Smooth muscle cell of the brain vasculature (primary cell): ENCODE measurements around the gene SCCPDH.

ENCODE experiments used
- DNase-seq: peaks from one replicate; pipeline ENCODE4 v3.0.0-alpha.2; 2012; ENCODE audit warnings: low read depth, low spot score

SCCPDH gene

DNA sequence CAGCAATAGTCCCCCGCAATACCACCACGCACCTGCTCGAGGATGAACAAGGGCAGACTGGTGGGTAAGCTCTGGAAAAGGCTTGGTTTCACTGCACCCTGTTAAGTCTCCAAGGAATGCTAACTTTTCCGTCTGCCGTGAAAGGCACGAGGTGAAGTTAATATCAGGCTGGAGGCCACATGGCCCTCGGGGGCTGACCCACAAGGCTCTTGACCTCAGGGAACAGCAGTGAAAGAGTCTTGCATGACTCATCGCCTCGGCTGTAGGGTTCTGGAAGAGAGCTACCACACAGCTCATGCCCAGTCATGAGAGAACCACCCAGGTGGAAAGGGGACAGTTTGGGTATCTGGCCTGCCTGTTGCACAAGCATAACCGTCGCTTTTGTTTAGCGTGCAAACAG lies 24.7 kb downstream of the SCCPDH start:
- no peak for DNase-seq

DNA sequence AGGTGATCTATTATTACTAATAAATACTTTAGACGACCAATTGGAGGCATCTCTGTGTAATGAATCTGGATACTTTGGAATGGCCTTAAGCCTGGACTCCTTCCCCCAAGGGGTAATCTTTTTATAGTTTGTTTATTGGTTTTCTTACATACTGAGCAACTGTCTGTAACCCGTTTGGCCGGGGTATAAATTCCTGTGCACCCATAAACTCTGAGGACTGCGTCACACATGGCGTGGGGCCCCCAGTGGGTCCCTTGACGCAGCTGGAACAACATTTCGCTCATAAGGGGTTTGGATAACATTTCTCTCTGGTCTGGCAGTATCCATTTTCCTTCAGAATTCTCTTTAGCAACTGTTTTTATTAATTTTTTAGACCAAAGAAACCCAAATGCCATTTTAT lies 26.5 kb downstream of the SCCPDH start:
- DNase-seq: no peak

GRCh38 chr1:246753670-246754535 lies 29.7 kb downstream of the SCCPDH start:
- peak; percentile 26 for DNase-seq

GRCh38 chr1:246755419-246755818 lies 31.2 kb downstream of the SCCPDH start:
- no peak for DNase-seq

DNA sequence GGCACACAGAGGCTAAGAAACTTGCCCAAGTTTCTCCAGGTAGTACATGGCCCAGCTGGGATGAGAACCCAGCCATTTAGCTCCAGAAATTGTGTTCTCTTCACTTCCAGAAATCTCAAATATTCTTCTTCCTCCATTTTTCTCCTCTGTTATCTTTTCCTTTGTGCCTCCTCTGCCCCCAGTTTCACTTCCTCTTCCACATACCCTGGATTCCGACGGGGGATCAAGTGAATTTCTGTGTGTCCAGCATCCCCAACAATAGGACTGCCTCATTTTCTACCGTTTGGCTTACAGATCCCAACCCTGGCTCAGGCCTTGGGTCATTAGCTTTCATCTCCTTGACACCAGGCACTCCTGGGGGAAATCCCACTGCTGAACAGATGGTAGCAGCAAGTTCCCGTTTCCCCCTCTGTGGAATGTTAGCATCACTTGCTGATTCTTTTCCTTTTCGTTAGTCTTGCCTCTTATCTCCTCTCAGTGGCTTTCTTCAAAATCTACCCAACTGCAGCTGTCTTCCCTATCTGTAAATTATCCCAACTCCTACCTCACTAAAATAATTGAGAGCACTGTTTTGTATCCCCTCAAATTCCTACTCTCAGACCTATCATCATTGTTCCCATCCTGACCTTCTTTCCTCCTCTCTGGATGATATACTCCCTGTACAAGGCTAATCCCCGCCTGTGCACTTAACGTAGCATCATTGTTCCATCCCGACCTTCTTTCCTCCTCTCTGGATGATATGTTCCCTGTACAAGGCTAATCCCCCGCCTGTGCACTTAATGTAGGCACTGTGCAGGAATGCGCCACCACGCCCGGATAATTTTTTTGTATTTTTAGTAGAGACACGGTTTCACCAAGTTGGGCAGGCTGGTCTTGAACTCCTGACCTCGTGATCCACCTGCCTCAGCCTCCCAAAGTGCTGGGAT lies 36.5 kb downstream of the SCCPDH start:
- DNase-seq: no peak

GRCh38 chr1:246761396-246761795 lies 37.2 kb downstream of the SCCPDH start:
- no peak for DNase-seq

DNA sequence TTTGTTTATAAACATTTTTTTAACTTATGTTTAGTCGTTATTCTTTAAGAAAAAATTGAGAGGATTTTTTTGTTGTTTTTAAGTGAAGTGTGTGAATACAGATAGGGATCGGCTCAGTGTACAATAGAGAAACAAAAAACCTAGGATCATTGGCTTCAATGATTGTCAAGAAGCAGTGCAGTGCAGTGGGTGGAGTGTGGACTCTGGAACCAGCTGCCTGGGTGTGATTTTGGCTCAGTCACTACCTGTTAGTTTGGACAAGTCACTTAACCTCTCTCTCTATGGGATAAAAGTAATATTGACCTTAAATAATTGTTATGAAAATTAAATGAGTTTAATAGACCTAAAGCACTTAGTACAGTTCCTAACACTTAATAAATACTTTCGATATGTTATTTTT lies 41.3 kb downstream of the SCCPDH start:
- no peak for DNase-seq

- no peak for DNase-seq
These were observed 44.3 kb downstream of the SCCPDH start for GRCh38 chr1:246768403-246769020.

DNA sequence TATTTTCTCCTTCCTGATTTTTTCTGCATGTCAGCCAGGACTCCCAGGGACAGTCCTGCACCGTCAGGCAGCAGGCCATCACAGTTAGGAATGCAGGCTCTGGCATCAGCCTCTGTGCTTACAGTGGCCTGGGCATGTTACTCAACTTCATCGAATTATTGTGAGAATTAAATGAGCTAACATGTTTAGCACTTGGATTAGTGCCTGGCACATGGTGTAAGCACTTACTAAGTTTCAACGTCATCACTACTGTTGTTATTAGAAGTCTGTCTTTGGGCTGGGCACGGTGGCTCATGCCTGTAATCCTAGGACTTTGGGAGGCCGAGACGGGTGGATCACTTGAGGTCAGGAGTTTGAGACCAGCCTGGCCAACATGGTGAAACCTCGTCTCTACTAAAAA lies 45.1 kb downstream of the SCCPDH start:
- no peak for DNase-seq

DNA sequence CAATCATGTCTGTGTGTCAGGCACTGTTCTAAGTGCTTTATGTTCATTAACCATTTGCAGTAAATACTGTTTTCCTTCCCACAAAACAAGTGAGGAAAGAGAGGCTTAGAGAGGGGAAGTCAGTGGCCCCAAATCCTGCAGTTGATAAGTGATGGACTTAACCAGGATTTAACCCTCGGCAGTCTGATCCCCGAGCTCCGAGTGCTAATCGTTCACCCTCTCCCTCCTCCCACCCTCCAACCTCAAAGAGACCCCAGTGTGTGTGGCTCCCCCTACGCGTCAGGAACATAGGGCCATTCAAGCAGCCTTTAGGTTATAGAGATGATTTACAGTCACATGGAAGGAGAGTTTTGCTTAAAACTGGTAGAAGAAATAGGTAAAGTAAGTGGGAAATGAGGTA lies 47.2 kb downstream of the SCCPDH start:
- no peak for DNase-seq

DNA sequence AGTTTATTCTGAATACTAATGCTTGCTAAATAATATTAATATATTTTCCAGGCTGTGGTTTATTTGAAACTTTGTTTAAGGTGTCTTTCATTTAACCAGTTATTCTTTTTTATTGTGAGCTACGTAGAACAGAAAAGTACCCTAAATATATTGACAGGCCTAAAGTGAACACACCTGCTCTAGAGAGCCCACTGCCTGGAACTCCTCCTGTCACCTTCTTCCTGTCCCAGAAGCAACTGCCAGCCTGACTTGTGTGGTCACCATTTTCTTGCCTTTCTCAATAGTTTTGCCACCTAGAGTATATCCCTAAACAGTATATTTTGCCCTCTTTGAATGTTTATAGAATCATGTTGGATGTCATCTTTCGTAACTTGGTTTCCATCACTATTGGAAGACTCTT lies 48.5 kb downstream of the SCCPDH start:
- no peak for DNase-seq

DNA sequence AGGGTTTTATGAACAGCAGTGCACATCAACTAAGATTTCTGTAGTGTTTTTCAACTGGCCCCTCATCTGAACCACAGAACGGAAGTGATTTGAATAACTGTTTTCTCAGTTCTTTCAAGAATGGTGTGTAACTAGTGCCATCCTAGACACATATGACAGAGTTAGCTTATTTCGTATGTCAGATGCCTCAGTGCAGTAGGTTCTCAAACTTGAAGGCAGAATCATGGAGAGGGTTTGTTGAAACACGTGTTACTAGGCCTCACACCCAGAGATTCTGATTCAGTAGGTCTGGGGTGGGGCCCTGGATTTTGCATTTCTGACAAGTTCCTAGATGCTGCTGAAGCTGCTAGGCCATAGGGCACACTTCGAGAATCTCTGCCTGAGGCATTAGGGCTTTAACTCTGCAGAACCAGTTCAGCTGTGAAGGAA lies 49.0 kb downstream of the SCCPDH start:
- DNase-seq: no peak

GRCh38 chr1:246775531-246776385 lies 51.5 kb downstream of the SCCPDH start:
- DNase-seq: no peak

GRCh38 chr1:246776923-246777322 lies 52.7 kb downstream of the SCCPDH start:
- no peak for DNase-seq

- no peak for DNase-seq
These were observed 54.5 kb downstream of the SCCPDH start for GRCh38 chr1:246778663-246779062.

DNA sequence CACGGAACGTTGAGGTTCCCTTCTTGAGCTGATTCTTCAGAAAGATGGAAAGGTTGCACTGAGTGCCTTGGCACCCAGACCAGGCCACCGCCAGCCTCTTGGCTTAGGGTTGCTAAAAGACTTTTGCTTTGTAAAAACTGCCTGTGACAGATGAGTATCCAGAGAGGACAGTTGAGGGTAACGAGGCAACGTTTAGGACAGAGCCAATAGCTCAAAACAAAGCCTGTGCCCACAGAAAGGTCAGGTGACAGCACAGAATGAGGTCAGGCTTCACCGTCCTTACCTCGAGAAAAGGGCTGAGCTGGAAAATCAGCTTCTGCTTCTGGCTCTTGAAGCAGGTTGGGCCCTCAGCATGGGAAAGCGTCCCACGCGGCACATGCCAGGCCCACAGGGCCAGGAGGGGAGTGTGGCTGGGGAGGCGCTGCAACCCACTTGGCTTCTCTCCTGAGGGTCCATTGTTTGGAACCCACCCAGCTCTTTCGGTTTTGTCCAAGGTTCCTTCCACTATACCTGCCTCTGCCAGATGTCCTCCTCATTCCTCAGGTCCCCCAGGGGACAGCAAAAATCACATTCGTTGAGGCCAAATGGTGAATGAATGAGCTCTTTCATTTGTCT lies 55.5 kb downstream of the SCCPDH start:
- DNase-seq: no peak

- DNase-seq: no peak
These were observed 56.1 kb downstream of the SCCPDH start for GRCh38 chr1:246780264-246780663.

- DNase-seq: no peak
These were observed 57.0 kb downstream of the SCCPDH start for GRCh38 chr1:246781212-246781611.

GRCh38 chr1:246782120-246782900 lies 58.1 kb downstream of the SCCPDH start:
- peak; percentile 79 for DNase-seq
